HG02870 (cell line): ENCODE data around the gene TMX1.

ENCODE experiments used
- ATAC-seq: cut with Tn5 transposase; IDR thresholded peaks from one replicate; pipeline ENCODE4 v1.9.1; 2021; ENCODE audit warnings: mild to moderate bottlenecking, moderate library complexity; ENCODE audit not compliant: unreplicated experiment

The TMX1 gene

DNA sequence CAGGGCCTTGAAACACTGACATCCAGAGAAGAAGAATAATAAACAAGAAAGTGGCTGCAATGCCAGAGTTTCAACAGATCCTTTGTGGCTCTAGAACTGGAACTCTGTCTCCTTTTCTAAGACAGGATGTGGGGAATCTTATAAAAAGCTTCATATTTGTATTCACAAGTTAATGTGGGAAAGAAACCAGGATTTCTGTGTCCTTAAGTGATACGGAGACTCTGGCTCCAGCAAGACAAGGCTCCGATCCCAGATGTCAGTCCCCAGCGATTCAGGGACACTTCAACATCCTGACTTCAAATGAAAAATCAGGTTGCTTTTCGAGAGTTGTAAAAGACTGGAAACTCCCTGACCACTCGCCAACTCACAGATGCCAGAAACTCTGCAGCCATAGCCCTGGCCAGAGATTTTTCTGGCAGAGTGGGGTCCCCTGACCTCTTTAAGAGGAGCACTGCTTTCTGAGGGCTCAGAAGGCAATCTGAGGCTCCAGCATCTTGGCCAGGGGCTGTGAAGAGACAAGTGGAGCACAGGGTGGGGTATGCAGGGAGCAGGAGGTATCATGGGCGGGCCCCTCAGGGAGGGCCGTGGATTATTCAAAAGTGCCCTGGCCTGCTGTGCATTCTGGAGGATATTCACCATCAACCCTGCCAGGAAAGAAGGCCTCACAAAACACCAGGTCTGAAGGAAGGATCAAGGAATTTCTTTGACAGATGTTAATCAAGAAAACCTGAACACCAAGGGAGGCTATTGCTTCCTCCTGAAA, 53.3 kb downstream of the TMX1 start:
- no peak for ATAC-seq

DNA sequence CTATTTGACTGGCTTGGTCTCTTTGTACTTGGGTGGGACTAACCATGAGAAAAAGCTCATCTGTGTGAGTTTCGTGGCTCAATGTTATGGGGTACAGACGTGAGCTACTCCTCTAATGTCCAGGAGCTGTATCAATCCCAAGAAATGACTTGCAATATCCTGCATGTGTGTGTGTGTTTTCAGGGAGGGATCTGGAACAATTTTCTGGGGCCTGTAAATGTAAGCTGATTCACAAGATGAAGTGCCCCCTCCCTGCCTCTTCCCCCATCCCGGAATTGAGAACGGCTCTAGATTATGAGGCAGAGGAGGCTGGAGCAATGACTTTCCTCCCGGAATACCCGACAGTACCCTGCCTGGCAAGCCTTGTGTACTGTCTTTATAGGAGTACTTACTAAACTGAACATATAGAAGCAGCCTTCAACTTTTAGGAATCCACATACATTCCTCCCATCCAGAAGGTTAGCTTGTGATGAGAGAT, 53.9 kb downstream of the TMX1 start:
- ATAC-seq: no peak

DNA sequence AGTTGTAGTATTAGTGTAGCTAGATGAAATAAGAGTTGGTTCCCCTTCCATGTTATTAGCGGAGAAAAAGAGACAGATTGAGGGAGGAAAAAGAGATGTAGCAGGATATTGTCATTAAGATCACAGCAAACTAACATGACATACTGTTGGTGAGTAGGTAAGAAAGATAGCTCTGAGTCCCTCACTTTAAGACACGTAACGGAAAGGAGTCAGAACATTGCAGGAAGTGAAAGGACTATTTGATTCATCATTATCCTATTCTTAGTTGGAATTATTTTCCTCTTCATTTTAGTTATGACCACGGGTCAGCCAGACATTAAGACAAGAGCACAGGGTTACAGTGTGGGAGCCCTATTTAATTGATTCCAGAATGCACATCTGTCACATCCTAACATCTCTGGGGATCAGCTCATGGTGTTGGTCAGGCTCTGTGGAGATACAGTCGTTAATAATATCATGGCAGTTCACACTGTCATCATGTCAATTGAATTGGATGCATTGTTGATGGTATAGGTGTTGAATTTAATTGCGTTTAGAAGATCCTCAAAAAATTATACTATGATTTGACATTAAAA, 55.0 kb downstream of the TMX1 start:
- peak; percentile 82 for ATAC-seq

DNA sequence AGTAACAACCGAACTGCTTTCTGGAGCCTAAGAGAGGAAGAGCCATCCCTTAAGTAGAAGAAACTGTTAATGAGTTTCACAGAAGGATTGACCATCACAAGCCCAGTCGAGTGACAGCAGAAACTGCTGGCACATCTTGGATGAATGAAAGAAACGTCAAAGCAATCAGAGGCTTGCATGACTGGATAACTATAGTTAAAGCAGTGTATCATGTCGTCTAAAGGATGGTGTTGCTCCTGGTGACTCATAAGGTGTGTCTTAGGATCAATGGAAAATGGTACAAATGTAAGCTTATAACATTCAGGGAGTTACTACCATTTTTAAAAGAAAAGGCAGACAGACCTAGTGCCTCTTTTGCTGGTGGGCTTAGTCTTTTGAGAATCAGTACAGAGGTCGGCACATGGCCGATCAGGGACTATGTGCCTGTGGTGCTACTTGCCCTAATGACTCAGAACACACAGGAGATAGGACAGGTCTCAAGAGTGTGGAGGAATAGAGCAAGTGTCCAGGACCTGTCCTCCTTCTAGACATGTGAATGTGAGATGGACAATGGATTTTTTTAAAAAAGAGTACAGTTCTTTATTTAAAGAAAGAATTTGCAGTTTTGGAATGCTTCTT, 55.7 kb downstream of the TMX1 start:
- ATAC-seq: no peak

DNA sequence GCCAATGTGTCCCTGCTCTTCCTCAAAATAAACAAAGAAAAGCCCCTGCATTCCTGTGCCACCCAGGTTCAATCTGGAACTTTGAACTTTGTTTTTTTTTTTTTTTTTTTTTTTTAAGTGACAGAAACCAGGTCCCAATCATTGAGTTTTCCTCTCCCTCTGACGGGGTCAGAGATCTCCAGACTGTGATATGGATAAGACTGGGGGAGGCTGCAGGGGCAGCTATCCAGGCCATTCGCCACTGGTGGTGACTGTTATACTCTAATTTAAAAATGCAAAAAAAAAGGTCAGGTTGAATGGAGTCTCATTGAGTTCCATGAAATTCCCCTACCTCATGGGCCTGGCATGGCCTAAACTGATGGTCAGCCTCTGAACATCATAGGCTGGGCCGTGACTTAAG, 57.0 kb downstream of the TMX1 start:
- ATAC-seq: no peak

DNA sequence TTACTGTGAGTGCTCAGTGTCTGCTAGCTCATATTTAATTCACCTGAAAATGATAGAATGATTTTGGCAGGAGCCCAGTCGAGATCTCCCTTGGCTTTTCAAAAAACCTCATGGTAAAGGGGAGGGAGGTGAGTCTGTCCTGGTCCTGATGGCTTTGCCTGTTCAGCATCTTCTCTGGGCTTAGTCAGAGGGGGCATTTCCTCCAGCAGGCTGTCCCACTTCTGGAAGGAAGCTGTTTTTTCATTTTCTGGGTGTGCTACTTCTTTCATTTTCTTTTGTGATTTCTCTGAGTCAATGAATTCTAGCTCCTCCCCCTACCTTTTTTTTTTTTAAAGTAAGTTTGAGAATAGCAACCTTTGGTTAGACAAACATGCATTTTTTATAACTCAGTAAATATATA, 58.8 kb downstream of the TMX1 start:
- no peak for ATAC-seq

DNA sequence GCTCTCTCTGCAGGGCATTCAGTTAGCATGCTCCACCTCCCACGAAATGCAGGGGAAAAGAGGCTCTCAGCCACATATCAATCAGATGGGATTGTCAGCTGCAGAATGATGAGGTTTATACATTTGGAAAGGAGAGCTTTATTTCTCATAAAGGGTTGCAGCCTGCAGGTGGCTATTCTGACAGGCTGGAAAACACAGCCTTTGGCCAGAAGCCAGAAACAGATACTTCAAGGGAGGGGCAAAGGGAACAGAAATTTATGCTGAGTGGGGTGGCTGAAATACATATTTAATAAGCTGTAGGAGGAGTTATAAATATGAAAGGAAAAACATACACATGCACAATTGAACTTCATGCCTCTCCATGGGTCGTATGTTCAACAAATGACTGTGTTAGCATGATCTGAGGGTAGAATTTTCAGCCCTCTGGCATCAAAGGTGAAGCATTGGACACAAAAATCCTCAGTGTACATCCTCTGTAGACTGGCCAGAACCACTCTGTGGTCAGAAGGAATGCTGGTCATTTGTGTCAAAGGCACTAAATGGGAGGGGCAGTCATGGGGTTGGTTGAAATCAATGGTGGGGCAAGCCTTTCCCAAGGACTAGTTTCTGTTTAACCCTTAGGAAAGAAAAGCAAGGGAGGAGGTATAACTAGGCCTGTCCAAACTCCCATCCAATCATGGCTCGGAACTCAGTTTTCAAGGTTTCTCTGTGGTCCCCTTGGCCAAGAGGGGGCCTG, 62.4 kb downstream of the TMX1 start:
- no peak for ATAC-seq

DNA sequence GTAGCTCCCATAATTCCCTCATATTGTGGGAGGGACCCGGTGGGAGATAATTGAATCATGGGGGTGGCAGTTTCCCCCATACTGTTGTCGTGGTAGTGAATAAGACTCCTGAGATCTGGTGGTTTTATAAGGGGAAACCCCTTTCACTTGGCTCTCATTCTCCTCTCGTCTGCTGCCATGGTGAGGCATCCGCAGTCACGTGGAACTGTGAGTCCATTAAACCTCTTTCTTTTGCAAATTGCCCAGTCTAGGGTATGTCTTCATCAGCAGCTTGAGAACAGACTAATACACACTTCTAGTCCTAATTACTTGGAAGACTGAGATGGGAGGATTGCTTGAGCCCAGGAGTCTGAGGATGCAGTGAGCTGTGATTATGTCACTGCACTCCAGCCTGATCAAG, 64.4 kb downstream of the TMX1 start:
- ATAC-seq: no peak

DNA sequence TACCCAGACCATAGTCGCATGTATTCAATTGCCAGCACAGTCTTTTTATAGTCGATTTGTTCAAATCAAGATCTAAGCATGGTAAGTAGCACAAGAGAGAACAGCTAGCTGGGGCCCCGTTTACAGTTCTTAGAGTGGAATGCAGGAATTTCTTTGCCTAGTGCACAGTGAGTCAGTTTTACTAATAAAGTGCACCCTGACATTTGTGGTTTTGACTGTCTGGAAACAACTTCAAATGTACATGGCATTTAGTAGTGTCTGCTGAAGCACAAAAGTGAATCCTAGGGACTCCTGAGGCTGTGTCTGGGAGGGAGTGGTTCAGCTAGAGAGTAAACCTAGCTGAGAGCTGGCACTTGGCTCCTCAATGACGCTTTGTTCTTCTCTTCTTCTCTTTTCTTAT, 64.9 kb downstream of the TMX1 start:
- no peak for ATAC-seq

DNA sequence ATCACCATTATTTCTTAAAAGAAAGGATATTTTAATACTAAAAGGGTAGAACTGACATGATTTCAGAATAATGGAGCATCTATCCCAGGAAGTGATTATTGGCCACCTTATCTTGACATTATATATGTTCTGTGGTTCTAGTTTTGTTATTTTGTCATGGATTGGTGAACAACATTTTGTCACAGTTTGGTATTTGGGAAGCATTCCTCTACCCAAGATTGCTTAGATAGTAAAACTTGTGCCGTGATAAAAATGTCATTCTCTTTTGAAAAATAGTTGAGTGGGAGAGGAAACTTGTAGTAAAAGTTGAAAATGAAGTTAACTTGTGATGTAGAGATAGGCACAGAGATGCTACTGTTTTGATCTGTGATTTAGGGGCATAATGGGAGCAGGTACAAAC, 65.7 kb downstream of the TMX1 start:
- no peak for ATAC-seq
